Measurements from ENCODE around the gene LEAP2. TPM values are rescaled to one million over a fixed set of nuclear protein-coding genes. Genes with fewer than 3 reads are reported as not detected.

Gene LEAP2, protein sequence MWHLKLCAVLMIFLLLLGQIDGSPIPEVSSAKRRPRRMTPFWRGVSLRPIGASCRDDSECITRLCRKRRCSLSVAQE
- polyA plus RNA-seq, result 1 to 10 TPM in 1 of 3 donors, under 1 TPM in 2; 0.68 to 1.1 (median 0.70) TPM

DNA sequence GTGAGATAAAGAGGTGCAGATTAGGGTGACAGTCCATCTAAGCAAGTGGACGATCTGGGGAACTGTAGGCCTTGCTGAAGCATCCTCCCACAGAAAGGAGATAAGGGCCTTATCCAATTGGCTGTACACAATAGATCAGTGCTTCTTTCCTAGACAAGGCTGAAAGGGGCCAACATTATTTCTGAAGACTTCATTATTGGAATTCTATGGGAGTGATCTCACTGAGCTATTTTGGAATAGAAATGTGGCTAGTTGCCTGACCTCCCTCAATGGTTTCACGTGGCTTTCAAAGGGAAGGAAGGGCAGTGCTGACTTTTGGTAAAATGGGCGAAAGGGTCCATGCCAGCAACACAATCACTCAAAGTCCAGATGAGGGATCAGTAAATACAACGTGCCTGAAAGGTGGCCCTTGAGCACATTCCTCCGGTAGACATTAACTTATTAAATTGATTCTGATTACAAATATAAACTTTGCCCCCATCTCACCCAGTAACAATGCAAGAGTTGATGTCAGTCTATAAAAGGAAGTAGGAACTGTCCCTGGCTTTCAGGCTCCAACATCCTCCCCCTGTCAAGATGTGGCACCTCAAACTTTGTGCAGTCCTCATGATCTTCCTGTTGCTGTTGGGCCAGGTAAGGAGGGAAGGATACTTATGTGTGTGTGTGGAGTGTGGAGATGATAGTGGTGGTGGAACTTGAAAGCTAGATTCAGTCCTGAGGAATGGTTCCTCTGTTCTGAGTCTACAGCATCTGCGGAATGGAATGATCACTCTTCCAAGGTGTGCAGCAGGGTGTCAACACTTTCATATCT, at the start of gene LEAP2:
Gene LEAP2 (plus strand): TSS at position 550 of the 811 bp plus-strand sequence. CDS start 27 bp downstream, at position 577.
- 31 to 67% (median 65%) methylated on average over 6 of the region's 6 CpGs for WGBS, 3 donors
- H3K27ac ChIP-seq (ENCODE audit: low read depth, low read length), result no peak within 1 kb of the TSS

DNA sequence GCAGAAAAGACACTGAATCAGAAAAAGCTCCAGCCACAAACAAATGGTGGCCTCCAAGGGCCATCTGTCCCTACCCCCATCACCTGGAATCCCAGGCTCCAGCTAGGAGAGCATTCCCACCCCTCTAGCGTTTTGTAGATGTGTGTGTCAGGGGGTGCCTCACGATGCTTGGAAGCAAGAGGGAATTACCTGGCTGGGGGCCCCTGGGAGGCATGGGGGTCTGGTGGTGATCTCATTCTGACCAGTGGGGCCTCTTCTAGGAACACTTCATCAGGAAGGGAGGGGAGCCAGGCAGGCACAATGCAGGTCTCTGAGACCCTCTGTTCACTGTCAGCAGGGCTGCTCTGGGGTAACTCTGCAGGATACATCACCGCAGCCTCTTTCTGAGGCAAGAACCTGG, 49.0 kb upstream of the LEAP2 start:
- 87 to 94% (median 88%) methylated on average over 3 of the region's 3 CpGs for WGBS, 3 donors
- H3K27ac ChIP-seq (ENCODE audit: low read depth, low read length), result no peak overlapping the region

DNA sequence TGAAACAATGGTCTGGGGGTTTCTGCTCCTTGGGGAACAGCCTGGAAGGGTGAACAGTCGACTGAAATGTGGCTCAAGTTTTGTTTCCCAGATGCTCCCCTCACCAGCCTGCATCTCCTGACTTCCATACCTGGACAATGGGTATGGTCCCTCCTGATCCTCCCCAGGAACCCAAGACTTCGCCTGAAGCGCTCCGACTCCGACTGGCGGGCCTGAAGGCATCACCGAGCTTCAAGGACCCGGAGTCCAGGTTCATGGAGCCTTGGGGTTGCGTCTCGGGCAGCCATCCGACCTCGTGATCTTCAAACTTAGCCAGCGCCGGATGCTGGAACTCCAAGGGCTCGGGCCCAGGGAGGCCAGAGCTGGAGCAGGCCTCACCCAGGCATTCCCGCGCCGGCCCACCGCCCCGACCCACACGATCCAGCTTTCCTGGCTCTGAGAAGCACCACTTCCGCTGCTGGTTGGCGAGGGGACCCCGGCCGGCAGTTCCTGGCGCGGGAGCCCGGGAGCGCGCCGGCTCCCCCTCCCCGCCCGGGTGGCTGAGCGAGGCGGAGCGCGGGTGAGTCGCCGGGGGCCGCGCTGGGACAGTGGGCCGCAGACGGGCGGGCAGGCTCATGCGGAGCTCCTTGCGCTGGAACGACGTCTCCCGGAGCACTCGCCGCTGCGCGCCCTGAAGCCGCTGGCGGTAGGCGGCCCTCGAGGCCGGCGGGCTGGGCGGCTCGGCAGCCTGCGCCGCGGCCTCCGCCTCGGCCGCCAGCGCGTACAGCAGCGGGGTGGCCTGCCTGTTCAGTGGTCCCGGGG, 48.2 kb upstream of the LEAP2 start:
- H3K27ac ChIP-seq (ENCODE audit: low read depth, low read length), result no peak overlapping the region
- WGBS, 3 donors, result 58 to 81% (median 66%) methylated on average over 35 to 71 of the region's 71 CpGs

DNA sequence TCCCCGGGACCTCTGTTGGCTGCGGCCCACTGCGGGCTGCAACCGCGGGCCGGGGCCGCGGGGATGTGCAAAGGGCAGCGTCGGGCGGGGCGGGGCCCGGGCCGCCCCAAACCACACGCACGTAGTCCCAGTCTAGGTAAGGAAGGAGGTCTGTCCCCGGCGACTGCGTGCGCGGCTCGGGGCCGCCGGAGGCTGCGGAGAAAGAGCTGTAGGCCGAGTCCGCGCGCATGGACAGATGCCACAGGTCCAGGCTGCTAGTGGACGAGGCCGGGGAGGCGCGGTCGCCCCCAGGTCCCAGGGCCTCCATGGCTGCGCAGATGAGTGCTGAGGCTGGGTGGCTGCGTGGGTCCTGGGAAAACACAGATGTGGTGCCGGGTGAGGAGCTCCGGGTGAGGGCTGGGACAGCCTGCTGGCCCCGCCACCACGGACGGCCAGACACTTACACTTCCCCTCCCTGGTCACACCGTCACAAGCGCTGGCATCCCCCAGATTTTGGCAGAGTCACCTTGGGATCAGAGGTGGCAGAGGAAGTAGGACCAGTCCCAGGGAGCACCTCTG, 47.6 kb upstream of the LEAP2 start:
- H3K27ac ChIP-seq (ENCODE audit: low read depth, low read length), result no peak overlapping the region
- 45 to 76% (median 58%) methylated on average over 27 to 43 of the region's 43 CpGs for WGBS, 3 donors

DNA sequence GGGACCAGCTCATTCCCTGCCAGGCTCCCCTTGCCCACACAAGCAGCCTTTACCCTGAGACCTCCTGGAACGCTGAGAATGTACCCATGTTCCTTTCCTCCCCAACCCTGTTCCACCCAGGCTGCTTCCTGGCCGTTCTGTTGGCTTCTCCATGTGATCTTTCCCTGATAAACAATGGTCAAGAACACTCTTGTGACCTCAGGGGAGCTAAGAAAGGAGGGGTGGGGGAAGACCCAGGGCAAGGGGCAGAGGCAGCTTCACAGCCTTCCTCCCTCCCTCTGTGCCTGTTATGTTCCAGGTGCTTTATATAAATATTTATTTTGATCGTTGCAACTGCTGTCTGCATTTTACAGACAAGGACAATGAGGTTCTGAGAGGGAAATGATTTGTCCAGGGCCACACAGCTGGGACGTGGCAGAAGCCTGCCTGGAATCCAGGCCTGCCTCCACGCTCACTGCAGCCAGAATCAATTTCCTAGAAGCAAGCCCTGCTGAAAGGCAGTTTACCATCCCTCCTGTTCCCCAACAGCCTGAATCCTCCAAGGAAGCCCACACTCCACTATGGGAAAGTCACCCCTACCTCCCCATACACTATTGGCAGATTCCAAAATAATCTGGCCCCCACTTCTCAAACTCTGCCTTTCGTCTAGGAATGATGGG, 46.9 kb upstream of the LEAP2 start:
- 71 to 76% (median 72%) methylated on average over 6 of the region's 6 CpGs for WGBS, 3 donors
- H3K27ac ChIP-seq (ENCODE audit: low read depth, low read length), result no peak overlapping the region

DNA sequence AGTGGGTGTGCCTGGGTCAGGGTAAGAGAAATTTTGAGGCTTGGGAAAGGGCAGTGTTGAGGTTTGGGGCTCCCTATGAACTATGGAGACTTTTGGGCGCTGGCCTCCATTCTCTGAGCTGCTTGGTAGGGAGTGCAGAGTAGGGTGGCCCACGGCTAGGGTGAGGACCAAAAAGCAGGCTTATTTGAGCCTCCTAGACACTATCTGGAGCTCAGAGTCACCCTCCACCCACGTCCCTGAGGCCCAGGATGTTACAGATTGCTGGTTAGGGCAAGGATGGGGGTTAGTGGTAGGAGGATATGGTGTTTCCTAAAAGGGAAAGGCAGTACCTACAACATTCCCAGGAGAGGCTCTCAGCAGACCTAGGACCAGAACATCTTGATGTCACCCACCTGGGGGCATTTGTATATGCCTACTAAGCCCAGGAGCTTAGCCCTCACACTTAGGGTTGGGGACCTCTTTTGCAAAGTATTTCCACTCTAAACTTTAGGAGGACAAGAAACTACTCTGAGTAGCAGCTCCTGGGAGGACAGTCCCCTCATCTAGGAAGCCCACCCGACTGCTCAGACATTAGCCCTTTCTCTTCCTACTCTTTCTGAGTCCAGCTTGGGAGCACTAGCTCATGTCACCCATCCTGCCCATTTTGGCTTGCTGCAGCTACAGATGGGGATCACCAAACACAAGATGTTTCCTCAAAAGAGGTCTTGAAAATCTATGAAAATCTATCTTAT, 45.4 kb upstream of the LEAP2 start:
- WGBS, 3 donors, result 88 to 94% (median 92%) methylated on average over 4 of the region's 4 CpGs
- no peak overlapping the region for H3K27ac ChIP-seq (ENCODE audit: low read depth, low read length)

DNA sequence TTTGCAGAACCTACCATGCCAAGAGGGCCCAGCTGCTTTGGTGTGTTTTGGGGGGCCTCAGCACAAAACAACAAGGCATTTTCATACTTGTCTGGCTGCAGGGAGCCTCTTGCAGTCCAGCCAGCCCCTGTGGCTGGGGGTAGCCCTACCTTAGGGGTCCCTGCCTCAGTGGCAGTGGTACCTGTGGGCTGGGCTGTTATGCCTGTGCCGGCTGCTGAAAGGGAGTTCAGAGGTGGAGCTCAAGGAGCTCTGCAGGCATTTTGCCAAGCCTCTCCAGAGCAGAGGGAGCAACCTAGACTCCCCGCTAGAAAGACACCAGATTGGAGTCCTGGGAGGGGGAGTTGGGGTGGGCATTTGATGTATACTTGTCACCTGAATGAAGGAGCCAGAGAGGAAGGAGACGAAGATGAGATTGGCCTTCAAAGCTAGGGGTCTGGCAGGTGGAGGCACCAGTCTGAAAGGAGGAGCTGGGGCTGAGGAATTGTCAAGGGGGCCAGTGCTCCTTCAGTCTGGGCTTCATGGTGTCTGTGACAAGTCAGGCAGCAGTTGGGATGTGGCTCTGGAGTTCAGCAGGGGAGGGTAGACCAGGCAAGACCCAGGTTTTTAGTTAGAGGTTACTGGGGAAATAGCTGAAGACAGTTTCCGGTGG, 44.5 kb upstream of the LEAP2 start:
- H3K27ac ChIP-seq (ENCODE audit: low read depth, low read length), result no peak overlapping the region

DNA sequence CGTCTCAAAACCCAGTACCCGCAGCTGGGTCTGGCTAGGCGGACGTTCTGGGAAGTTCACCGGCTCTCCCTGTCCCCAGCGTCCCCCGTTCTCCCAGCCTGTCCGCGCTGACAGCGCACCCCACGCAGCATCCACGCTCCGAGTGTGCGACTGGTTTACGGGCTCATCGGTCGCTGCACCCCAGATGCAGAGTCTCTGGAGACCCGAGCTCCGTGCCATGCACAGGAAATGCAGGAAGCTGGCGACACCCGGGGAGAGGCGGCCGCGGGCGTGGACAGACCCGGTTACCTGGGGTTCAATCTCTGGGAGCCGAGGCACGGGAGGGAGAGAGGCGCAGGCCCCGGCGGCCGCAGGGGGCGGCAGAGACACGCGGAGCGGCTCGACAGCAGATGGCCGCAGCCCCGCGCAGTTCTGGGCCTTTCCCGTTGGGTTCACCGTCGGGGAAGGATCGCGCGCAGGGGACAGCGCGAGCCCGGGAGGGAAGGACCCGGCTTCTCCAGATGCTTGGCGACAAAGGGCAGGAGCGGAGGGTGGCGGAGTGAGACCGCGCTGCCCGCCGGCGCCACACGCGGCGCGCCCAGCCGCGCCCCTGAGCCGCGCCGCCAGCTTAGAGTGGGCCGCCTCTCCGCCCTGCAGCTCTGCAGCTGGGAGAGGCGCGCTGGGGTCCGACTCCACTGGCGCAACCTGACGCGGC, 43.6 kb upstream of the LEAP2 start:
- WGBS, 3 donors, result 1 to 3% (median 2%) methylated on average over 57 to 75 of the region's 75 CpGs
- no peak overlapping the region for H3K27ac ChIP-seq (ENCODE audit: low read depth, low read length)

More for the DNA sequence above, 44.5 kb upstream of the LEAP2 start:
- whole genome bisulfite sequencing, 3 donors, result 58 to 73% (median 69%) methylated on average over 4 of the region's 4 CpGs

DNA sequence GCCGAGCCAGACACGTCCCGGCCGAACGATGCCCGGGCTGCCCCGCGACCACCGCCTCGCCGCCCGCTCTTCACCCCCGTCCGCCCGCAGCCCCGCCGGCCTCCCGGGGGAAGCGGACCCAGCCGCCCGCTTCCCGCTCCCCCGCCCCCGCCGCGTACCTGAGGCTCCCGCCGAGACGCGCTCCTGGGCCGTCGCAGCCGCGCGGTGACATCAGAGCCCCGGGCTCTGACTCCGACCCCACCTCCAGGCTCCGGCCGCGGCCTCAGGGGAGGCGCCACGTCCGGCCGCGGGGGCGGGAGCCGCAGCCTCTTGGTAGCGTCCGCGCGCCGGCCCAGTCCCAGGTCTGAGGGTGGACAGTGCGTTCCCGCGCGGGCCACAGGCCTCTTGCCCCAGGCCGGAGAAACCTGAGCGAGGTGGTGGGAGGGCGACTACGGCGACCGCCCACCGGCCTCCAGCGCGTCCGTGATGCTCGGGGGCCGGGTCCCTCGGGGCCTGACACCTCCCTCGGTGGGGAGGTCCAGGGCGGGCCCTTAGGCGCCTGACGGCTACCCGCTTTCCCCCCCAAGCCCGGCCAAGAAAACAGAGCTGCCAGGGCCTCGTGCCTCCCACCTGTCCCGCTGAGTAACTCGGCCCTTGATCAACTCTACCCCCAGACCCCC, 42.9 kb upstream of the LEAP2 start, which contains the start of gene SHROOM1:
Gene SHROOM1 (minus strand): TSS at position 212 of the 659 bp plus-strand sequence. CDS start 4,507 bp downstream, outside the sequence.
- no peak within 1 kb of the TSS for H3K27ac ChIP-seq (ENCODE audit: low read depth, low read length)
- 3 to 5% (median 4%) methylated on average over 48 to 78 of the region's 78 CpGs for WGBS, 3 donors

DNA sequence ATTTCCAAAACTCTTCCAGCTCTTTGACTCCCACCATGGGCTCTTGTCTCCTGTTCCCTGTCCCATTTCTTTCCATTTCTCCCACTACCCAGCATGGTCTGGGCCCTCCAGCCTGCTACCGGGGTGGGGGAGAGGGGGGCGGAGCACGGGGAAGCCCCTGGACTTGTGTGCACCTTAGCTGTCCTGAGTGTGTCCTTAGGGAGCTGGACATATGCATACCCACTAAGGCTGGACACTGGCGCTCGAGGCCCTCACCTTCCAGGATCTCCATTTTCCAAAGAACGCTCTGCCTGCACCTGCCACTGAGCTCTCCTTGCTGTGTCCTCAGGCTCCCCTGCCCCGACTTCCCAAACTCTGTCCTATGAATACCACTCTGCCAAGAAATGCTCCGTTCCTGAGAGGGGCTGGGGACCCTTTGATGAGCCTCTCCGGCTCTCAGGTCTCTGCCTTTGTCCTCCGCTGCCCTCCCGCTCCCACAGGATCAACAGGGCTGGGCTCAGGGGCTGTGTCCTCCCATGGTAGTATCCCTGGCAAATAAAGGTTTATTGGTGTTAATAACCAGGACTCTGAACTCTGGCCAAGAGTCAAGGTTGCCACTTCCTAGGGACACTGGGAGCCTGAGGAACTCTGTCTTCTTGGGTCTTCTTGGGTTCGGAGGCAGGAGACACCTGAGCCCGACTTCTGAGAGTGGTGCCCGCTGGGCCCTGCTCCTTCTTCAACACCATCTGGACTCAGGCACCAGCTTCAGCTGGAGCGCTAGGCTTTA, 42.2 kb upstream of the LEAP2 start:
- no peak overlapping the region for H3K27ac ChIP-seq (ENCODE audit: low read depth, low read length)
- 80 to 91% (median 87%) methylated on average over 15 of the region's 15 CpGs for WGBS, 3 donors

DNA sequence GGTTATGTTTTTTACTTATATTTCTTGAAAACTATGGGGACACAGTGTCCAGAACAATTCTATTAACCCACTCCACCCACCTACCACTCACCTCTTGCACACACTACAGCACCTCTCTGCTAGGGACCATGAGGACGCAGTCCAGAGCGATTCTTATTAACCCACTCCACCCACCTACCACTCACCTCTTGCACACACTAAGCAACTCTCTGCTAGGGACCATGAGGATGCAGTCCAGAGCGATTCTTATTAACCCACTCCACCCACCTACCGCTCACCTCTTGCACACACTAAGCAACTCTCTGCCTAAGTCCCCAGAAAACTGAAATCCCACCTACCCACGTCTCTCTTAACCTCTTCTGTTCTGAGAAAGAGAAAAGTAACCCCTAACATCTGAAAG, 40.9 kb upstream of the LEAP2 start:
- WGBS, 3 donors, result 89 to 91% (median 90%) methylated on average over 5 of the region's 5 CpGs
- no peak overlapping the region for H3K27ac ChIP-seq (ENCODE audit: low read depth, low read length)

DNA sequence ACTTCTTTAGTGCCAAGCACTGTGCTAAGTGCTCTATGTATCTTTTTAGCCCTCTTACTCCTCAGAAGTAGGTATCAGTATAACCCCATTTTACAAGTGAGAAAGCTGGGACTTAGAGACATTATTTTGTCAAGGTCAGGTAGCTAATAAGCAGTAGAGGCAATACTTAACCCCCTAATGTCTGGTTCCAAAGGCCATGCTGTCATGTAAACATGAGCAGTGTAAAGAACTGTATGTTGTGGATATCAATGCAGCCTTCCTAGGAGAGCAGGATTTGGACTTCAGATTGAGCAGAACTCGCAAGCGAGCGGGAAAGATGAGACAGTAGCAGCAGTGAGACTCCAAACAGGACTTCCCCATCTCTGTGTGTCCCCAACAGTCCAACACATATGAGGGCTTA, 39.4 kb upstream of the LEAP2 start:
- no peak overlapping the region for H3K27ac ChIP-seq (ENCODE audit: low read depth, low read length)
- 96 to 99% (median 98%) methylated on average over 3 of the region's 3 CpGs for WGBS, 3 donors

DNA sequence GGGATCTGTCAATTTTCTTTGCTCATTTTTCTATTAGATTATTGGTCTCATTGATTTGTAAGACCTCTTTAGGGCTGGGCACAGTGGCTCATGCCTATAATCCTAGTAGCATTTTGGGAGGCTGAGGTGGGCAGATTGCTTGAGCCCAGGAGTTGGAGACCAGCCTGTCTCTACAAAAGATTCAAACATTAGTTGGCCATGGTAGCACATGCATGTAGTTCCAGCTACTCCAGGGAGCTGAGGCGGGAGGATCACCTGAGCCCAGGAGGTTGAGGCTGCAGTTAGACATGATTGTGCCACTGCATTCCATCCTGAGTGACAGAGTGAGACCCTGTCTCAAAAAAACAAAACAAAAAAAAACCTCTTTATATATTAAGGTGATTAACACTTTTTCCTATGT, 36.6 kb upstream of the LEAP2 start:
- no peak overlapping the region for H3K27ac ChIP-seq (ENCODE audit: low read depth, low read length)
- WGBS, 3 donors, result 89 to 100% (median 95%) methylated on average over 1 of the region's 1 CpG

DNA sequence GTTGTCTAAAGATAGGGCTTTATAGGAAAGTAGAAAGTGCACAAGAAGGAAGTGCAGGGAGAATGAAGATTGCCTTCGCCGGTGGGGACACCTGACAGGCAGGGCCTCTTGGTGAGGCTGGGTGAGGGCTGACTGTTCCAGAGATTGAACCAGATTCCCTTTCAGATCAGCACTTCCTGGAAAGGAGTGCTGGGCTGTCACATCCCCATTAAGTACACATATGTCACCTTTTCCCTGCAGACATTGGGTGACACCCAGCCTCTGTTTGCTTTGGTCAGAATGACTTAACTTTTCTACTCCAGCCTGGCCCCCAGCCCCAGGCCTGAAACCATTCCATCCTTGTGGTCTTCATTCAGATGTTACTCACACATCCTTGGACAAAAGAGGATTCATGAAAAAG, 35.6 kb upstream of the LEAP2 start:
- H3K27ac ChIP-seq (ENCODE audit: low read depth, low read length), result no peak overlapping the region
- WGBS, 3 donors, result 53 to 72% (median 69%) methylated on average over 2 of the region's 2 CpGs

DNA sequence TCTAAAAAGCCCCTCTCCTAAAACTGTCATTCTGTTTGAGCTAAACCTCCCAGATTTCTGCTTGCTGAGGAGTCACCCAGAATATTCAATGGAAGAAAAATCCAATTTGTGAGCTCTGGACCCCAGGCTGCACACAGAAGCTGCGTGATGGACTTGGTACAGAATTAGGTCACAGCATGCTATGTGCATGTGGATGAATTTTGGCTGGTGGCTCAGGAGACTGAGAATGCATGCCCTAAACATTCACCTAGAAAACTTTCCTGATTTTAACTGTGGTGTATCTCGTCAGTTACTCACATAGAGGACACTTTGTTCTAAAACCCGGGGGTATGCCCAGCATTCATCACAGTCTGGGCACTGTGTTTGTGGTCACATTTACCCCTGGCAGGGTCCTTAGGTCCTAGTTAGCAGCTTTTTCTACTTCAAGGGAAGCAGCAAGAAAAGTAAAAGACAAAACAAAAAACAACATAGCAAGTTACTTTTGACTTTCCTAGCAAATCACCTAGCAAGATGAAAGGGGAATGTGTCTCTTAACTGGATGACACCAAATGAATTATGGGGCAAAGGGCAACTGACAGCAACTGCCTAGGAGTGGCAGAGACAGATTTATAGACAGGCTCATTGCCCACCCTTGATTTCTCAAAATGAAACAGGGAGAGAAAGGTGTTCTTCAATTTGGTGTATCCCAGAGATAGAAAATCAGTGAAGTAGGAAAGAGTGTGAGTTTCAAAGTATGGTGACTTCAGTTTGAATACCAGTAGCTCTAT, 34.8 kb upstream of the LEAP2 start:
- WGBS, 3 donors, result 57 to 90% (median 72%) methylated on average over 3 of the region's 3 CpGs
- no peak overlapping the region for H3K27ac ChIP-seq (ENCODE audit: low read depth, low read length)
